Fibroblast of villous mesenchyme (primary cell): ENCODE measurements around the gene QKI. TPM values are rescaled to one million over a fixed set of nuclear protein-coding genes. Genes with fewer than 3 reads are reported as not detected.

Source experiments
- DNase-seq: peaks from one replicate; pipeline ENCODE4 v3.0.0-alpha.2; 2010; ENCODE audit warnings: low read depth
- H3K4me3 ChIP-seq: 2 replicates; pipeline ENCODE4 v1.5.1; 2011; ENCODE audit warnings: low read depth, mild to moderate bottlenecking, low read length
- CTCF ChIP-seq: IDR thresholded peaks from 2 replicates; pipeline ENCODE4 v1.5.1; 2012; ENCODE audit warnings: low read depth, mild to moderate bottlenecking, low read length; ENCODE audit not compliant: insufficient read depth
- total RNA-seq: library from RNA; depleted of rRNA; stranded (reverse); fragments of >200 nt; gene quantifications from 2 replicates; pipeline ENCODE4 v1.2.3, GENCODE V29; 2012

The QKI gene
- total RNA-seq, 1 donor = 170 TPM

DNA sequence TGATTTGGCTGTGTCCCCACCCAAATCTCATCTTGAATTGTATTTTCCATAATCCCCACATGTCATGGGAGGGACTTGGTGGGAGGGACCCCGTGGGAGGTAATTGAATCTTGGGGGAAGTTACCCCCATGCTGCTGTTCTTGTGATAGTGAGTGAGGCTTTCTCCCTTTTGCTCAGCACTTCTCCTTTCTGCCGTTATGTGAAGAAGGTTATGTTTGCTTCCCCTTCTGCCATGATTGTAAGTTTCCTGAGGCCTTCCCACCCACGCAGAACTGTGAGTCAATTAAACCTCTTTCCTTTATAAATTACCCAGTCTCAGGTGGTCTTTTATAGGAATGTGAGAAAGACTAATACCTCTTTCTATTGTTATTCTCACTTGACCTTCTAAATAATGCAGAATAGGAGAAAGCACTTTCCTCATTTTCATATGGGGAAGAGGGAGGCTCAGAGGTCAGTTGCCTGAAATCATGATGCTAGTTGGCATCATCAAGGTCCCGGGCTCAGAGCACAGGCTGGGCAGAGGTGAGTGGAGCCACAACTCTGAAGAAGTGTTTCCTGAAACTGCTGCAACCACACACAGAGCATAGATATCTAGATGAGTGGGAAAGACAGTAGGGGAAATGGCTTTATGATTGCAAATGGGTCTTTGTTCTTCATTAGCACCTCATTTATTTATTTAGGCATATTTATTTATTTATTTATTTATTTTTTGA is 191.0 kb downstream of the QKI start:
- no peak for TF ChIP-seq CTCF
- DNase-seq = no peak

DNA sequence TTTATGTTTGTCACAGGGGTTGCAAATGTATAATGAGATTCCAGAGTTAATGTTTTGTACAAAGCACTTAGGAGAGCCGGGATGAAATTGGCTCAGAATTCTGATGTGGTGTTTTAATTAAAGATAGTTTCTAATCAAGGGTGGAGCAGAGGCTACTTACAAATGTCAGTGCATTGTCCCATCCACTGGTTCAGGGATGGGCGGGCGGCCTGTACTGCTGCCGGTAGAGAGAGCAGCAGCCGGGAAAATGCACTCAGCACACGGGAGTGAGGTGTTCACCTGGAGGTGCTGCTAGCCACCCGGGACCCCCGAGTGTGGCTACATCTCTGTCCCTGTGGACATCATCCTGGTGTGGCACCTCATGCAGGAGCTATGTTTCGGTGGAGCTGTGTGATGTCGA is 193.3 kb downstream of the QKI start:
- TF ChIP-seq CTCF = no peak
- H3K4me3 ChIP-seq = no peak overlapping the region
- DNase-seq = no peak

More for the DNA sequence above, 191.0 kb downstream of the QKI start:
- H3K4me3 ChIP-seq = no peak overlapping the region

- TF ChIP-seq CTCF = no peak
- no peak for DNase-seq
- H3K4me3 ChIP-seq = no peak overlapping the region
Observed at GRCh38 chr6:163608204-163608644, 193.7 kb downstream of the QKI start.

DNA sequence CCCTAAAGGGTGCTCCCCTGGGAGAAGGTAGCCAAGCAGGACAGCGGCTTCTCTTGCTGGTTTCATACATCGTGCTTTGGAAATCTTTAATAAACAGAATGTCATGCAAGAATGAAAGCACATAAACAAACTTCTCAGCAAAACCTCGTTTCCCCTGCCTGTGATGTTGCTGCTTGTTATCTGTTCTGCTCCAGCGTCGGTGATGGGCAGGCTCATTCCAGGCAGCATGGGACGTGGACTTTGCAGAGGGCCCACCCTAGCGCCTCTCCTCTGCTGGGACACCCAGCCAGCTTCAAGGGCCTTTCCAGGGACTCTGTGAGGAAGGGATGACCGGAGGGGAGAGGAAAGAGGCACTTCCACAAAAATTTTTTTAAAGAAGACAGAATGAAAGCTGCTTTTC is 197.7 kb downstream of the QKI start:
- no peak for TF ChIP-seq CTCF
- no peak for DNase-seq
- H3K4me3 ChIP-seq = no peak overlapping the region

DNA sequence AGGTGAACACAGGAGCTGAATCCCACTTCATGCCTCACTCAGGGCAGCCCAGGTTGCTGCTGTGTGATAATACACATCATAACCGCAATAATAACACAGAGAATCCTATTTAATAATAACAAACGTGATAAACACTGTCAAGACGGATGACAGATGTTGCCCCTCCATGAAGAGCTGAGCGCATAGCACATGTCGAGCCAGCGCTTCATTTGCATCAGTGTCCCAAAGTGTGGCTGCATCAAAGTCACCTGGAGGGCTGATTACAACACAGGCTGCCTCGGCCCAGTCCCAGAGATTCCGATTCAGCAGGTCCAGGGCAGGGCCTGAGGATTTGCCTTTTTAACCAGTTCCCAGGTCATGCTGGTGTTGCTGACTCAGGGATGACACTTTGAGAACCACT is 198.5 kb downstream of the QKI start:
- TF ChIP-seq CTCF = no peak
- H3K4me3 ChIP-seq = no peak overlapping the region
- no peak for DNase-seq

- TF ChIP-seq CTCF = no peak
- DNase-seq = no peak
- H3K4me3 ChIP-seq = no peak overlapping the region
Observed at GRCh38 chr6:163613668-163614067, 199.2 kb downstream of the QKI start.

GRCh38 chr6:163616452-163616851 is 201.9 kb downstream of the QKI start:
- no peak overlapping the region for H3K4me3 ChIP-seq
- no peak for TF ChIP-seq CTCF
- no peak for DNase-seq
